IPS-NIHi11 (cell line): ENCODE measurements around the gene SNHG17.
"Not testable (repeated sequence)": the region's sequence is repeated elsewhere in the genome, so short reads cannot be mapped to it uniquely, and the experiment has no call there.

Experiments
- DNase-seq: peaks from one replicate; pipeline ENCODE4 v3.0.0; 2012; ENCODE audit warnings: mixed read lengths, low spot score

Gene SNHG17

DNA sequence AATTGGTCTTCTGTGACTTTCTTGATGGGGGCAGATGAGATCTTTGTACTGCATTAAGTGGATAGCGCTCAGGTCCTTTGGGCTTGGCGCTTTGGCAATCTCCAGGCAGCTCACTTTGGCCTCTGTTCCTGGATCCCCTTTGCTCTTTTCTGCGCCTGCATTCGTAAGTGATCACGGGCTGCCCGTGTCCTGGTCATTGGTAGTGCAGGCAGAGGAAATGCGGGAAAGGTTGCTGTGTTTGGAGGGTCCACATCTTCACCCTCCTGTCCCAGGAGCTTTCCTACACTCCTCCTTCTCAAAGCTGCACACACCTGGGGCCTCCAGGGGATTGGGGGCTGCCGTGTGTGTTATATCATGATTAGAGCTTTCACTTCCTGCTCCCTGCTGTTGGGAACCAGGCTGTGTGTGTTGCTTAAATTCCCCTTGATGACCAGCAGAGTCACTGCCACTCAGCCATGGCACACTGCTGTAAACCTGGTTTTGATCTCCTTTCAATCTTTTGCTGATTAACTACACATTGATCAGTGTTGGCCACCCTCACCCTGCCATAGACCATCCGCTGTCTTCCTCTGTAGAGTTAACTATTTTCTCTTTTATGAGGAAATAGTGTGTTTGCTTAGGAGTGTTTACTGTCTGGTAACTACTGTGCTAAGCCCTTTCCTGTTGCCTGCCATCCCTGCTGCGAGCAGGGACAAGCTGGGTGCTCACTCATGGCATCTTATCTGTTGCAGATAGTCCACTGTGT, 13.0 kb upstream of the SNHG17 start:
- no peak for DNase-seq

DNA sequence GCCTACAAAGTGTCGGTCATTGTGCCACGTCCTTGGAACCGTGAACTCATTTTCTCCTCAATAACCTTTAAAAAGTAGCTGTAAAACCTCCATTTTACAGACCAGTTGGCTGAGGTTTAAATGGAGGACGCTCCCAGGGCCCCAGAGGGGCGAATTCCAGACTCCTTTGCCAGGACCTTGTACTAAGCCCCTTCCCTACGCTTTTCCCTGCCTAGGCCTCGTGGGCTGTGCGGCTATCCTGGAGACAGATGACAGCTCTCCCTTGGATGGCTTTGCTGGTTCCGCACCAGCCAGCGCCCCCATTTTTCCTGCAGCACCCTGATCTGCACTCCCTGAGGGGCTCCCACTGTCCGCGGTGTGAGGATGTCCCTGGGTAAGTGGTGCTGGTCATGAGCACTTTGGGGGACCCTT, 12.1 kb upstream of the SNHG17 start:
- DNase-seq: no peak

- peak; percentile 96 for DNase-seq
These were observed 11.5 kb upstream of the SNHG17 start for GRCh38 chr20:38446441-38447209.

GRCh38 chr20:38445901-38446425, 10.8 kb upstream of the SNHG17 start:
- DNase-seq: no peak

GRCh38 chr20:38445381-38445796, 10.3 kb upstream of the SNHG17 start:
- no peak for DNase-seq

GRCh38 chr20:38441916-38442315, 6.8 kb upstream of the SNHG17 start:
- no peak for DNase-seq

DNA sequence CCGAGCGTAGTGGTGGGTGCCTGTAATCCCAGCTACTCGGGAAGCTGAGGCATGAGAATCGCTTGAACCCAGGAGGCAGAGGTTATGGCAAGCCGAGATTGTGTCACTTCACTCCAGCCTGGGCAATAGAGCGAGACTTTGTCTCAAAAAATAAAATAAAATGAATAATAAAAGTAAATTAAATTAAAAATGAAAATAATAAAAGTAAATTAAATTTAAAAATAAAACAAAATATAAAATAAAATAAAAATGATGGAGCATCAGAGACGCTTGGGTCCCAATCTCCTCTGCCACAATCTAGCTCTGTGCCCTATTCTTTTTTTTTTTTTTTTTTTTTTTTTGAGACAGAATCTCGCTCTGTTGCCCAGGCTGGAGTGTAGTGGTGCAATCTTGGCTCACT, 6.0 kb upstream of the SNHG17 start:
- not testable (repeated sequence) for DNase-seq

- no peak for DNase-seq
These were observed 2.7 kb upstream of the SNHG17 start for GRCh38 chr20:38437796-38438195.

DNA sequence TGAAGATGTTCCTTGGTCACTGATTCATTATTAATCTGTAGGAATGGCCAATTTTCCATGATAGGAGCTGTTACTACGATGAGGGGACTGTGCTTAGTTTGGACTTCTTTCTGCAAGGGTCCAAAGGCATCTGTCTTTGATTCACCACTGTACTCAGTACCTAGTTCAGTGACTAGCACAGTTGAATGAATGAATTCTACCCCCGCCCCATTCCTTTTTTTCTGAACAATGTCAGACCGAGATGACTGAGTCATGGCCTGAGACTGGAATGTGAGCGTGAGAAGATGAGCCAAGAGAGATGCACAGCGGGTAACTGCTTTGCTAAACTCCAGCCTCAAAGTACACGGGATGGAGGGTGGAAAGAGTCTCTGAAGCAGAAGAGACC, 419 bp upstream of the SNHG17 start:
- DNase-seq: no peak

DNA sequence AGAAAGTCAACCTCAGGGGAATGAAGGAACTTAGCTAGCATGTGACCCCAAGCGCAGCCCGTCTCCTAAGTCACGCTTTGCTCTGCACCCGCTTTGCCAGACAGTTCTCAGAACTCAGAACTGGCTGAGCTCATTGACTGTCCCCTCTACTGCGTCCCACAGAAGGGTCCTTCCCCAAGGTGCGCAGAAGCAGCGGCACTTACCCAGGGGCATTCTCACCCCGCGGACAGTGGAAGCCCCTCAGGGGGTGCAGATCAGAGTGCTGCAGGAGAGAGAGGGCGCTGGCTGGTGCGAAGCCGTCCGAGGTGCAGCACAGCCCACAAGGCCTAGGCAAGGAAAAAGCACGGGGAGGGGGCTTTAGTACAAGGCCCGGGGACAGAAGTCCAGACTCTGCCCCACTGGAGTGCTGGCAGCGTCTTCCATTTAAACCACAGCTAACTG, 807 bp downstream of the SNHG17 start:
- DNase-seq: no peak

DNA sequence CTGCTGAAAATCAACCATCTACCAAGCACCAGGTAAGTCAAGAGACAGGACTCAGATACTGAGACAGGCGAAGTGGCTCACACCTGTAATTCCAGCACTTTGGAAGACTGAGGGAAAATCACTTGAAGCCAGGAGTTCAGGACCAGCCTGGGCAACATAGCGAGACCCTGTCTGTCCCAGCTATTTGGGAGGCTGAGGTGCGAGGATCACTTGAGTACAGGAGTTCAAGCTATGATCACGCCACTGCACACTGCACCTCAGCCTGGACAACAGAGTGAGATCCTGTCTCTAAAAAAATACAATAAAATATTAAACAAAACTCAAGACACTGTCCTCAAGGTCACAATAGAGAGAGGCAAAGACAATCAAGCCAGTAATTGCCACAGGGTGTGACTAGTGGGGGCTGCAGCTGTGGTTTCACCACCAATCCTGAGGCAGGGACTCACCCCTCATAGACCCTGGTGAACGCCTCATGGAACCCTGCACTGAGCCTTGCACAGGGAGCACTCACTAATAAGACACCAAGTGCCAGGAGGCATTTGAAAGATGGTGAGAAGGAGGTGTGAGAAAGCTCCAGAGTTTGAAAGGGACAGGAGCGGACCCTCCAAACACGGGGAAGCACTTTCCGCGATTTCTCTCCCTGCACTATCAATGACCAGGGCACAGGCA, 1.7 kb downstream of the SNHG17 start:
- no peak for DNase-seq

DNA sequence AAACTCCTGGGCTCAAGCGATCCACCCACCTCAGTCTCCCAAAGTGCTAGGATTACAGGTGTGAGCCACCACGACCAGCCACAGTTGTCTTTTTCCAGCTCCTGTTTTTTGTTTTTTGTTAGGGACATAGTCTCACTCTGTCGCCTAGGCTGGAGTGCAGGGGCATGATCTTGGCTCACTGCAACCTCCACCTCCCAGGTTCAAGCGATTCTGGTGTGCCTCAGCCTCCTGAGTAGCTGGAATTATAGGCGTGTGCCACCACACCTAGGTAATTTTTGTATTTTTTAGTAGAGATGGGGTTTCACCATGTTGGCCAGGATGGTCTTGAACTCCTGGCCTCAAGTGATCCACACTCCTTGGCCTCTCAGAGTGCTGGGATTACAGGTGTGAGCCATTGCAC, 2.3 kb downstream of the SNHG17 start:
- DNase-seq: not testable (repeated sequence)

DNA sequence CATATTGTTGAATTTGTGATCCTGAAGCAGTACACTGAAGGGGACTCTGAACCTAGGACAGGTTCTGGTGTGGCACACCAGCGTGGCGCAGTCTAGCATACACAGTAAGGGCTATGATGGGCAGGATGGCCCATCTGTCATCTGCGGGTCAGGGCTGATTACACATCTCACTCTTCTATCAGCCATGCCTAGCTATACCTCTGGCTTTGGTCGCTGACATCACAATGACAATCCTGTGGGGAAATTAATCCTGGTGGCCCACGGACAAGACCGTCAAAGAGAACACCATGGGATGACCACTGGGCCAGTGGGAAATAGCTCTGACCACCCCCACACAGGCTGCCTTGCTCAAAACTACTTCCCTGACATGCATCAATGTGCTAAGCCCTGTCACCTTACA, 2.8 kb downstream of the SNHG17 start:
- DNase-seq: no peak

GRCh38 chr20:38430679-38431325, 4.3 kb downstream of the SNHG17 start:
- no peak for DNase-seq

GRCh38 chr20:38429301-38429700, 5.8 kb downstream of the SNHG17 start:
- DNase-seq: no peak

GRCh38 chr20:38428800-38429199, 6.3 kb downstream of the SNHG17 start:
- DNase-seq: no peak

- no peak for DNase-seq
These were observed 7.5 kb downstream of the SNHG17 start for GRCh38 chr20:38427655-38428023.

DNA sequence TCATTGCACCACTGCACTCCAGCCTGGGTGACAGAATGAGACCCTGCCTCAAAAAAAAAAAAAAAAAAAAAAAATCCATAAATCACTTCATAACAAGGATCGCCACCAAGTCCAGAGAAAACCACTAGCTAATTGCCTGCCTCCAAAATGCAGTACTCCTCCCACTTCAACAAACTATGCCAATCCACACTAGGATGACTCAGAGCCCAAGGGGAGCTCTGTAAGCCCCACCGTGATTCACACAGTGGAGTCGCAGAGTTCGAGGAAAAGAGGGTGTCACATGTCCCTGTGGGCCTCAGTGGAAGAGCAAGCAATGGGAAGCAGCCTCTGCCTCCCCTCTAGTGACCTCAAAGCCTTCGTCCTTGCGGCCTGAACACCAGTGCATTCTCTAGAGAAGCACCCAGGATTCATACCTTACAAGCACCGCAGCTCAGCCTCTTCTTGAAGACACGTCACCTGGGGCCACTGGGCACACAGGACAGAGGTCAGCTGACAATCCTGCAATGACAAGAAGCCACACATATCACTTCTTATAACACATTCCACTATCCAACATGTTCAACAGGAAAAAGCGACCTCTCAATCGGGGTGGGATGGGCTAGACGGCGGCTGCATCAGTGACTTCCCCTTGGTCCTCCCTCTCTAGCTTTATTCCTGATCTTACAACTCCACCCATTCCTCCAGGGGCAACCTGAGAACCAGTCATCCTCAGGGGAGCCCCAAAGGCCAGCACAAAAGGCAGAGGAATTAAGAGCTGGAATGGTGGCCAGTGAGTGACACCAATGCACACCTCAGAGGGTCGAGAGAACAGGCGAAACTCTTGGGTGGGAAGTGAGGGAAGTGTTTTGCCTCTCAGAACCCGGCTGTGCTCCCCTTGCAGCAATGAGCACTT, 8.9 kb downstream of the SNHG17 start:
- no peak for DNase-seq

DNA sequence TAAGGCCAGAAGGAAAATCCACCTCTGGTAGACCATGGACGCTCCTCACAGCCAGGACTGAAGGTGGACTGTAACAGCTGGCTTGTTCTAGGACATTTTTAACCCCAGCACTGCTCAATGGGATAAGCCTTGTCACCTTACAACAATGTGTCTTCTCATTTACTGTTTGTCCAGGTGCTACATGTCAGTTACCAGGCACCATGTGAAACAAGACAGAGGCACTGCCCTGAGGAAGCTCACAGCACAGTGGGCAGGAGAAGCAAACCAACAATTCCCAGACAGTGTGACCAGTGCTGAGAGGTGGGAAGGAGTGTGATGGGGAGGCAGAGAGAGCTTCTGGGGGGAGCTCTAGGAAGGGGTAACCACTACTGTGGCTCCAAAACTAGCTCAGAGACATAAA, 10.7 kb downstream of the SNHG17 start:
- no peak for DNase-seq

DNA sequence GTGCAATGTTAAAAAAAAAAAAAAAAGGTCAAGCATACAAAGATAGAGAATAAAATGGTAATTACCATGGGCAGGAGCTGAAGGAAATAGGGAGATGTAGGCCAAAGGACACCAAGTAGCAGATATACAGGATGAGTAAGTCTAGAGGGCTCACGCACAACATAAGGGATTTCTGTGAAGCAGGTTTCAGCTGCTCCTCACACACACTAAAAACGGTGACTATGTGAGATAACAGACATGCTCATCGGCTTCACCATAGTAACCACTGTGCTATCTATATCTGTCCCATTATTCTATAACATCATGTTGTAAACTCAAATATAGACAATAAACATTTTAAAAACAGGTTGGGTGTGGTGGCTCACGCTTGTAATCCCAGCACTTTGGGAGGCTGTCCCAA, 11.6 kb downstream of the SNHG17 start:
- no peak for DNase-seq

DNA sequence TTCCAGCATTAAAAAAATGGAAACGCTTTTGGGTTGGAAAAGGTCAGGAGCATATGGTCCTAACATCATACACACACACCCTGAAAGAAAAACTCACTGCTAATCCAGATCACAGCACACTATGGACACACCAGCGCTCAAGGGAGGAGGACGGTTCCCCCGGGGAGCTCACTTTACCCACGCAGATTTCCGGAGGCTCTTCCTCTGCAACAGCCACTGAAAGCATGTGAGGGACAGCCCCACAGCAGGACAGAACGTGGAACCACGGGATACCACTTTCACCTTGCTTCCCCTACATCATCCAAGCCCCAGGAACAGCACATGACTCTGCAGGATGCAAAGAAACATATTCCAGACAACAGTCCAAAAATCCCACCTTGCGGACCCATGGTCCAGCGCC, 13.2 kb downstream of the SNHG17 start:
- no peak for DNase-seq
